IMR-90 (cell line): ENCODE data around the gene CPHXL2. TPM values are rescaled to one million over a fixed set of nuclear protein-coding genes. Genes with fewer than 3 reads are reported as not detected.

Experiments used
- ATAC-seq: fragments of 200-7000 bp; cut with Tn5 transposase; 2 replicates; pipeline ENCODE4 v1.9.1; 2020; ENCODE audit warnings: low read depth, mild to moderate bottlenecking, moderate library complexity
- BruUV-seq: library from RNA; stranded (reverse); fragments of 400-500 nt; replicated peaks from 2 replicates; lab custom pipeline; 2021; lab: Mats Ljungman, UMichigan
- CTCF ChIA-PET: fragments of 300-600 bp; formaldehyde crosslinking; extraction: SDS; loops from one replicate; lab custom pipeline; 2021; ENCODE audit warnings: antibody characterized with exemption; lab: Yijun Ruan, JAX
- POLR2A ChIA-PET: fragments of 300-600 bp; sonication (Branson Sonifier 250); formaldehyde crosslinking; loops from one replicate; lab custom pipeline; 2022; ENCODE audit warnings: antibody characterized with exemption; ENCODE audit not compliant: unreplicated experiment; lab: Charles Lee
- DNase-seq: peaks from one replicate; pipeline ENCODE4 v3.0.0; 2013
- H2AFZ ChIP-seq: replicated peaks from 2 replicates; pipeline ENCODE3; 2013; ENCODE audit warnings: low read length, mild to moderate bottlenecking; ENCODE audit not compliant: poor library complexity
- H2AK5ac ChIP-seq: 2 replicates; pipeline ENCODE4 v1.6.1; 2013; ENCODE audit warnings: low read depth, low read length, inconsistent platforms
- H2AK9ac ChIP-seq: replicated peaks from 2 replicates; pipeline ENCODE3; 2013; ENCODE audit warnings: mild to moderate bottlenecking, low read depth, low read length, moderate library complexity; ENCODE audit not compliant: poor library complexity
- H2BK120ac ChIP-seq: 2 replicates; pipeline ENCODE4 v1.6.1; 2013; ENCODE audit warnings: low read depth, low read length, inconsistent platforms
- H2BK15ac ChIP-seq: 3 replicates; pipeline ENCODE4 v1.6.1; 2013; ENCODE audit warnings: low read depth, low read length, inconsistent platforms
- H2BK20ac ChIP-seq: 2 replicates; pipeline ENCODE4 v1.6.1; 2013; ENCODE audit warnings: low read depth, mild to moderate bottlenecking, inconsistent platforms, low read length, moderate library complexity
- H2BK5ac ChIP-seq: 2 replicates; pipeline ENCODE4 v1.6.1; 2013; ENCODE audit warnings: mild to moderate bottlenecking, low read depth, low read length, inconsistent platforms; ENCODE audit not compliant: poor library complexity, severe bottlenecking
- H3K14ac ChIP-seq: replicated peaks from 2 replicates; pipeline ENCODE4 v1.6.1; 2013; ENCODE audit warnings: low read depth, low read length, inconsistent platforms
- H3K18ac ChIP-seq: 2 replicates; pipeline ENCODE4 v1.6.1; 2013; ENCODE audit warnings: low read depth, low read length, control low read depth
- H3K23ac ChIP-seq: 2 replicates; pipeline ENCODE4 v1.6.1; 2013; ENCODE audit warnings: low read depth, low read length, inconsistent platforms
- H3K27ac ChIP-seq: 2 replicates; pipeline ENCODE4 v1.5.1; 2013; ENCODE audit warnings: mild to moderate bottlenecking, control low read depth, low read length; ENCODE audit not compliant: insufficient read depth
- H3K27me3 ChIP-seq: 2 replicates; pipeline ENCODE4 v1.6.1; 2013; ENCODE audit warnings: low read length; ENCODE audit not compliant: control insufficient read depth, insufficient read depth
- H3K36me3 ChIP-seq: 2 replicates; pipeline ENCODE4 v1.6.1; 2013; ENCODE audit warnings: low read length, mixed read lengths; ENCODE audit not compliant: control insufficient read depth, insufficient read depth
- H3K4ac ChIP-seq: 2 replicates; pipeline ENCODE4 v1.6.1; 2013; ENCODE audit warnings: low read depth, low read length, inconsistent platforms
- H3K4me1 ChIP-seq: 2 replicates; pipeline ENCODE4 v1.6.1; 2013; ENCODE audit warnings: low read length, mixed read lengths; ENCODE audit not compliant: control insufficient read depth, insufficient read depth
- H3K4me2 ChIP-seq: 2 replicates; pipeline ENCODE4 v1.6.1; 2013; ENCODE audit warnings: low read depth, mild to moderate bottlenecking, control low read depth, low read length, moderate library complexity
- H3K4me3 ChIP-seq: 2 replicates; pipeline ENCODE4 v1.5.1; 2013; ENCODE audit warnings: low read depth, mild to moderate bottlenecking, control low read depth, low read length, moderate library complexity; ENCODE audit not compliant: insufficient read depth
- H3K56ac ChIP-seq: 2 replicates; pipeline ENCODE4 v1.6.1; 2013; ENCODE audit warnings: low read length, inconsistent platforms; ENCODE audit not compliant: insufficient read depth; ENCODE audit errors: extremely low read depth
- H3K79me1 ChIP-seq, 2 experiments: 2 replicates each; pipeline ENCODE4 v1.6.1; 2013; ENCODE audit warnings: low read length in 2 of 2, inconsistent platforms in 1 of 2, low read depth in 1 of 2
- H3K9ac ChIP-seq: 2 replicates; pipeline ENCODE4 v1.6.1; 2013; ENCODE audit warnings: low read depth, low read length, control low read depth
- H3K9me1 ChIP-seq: 2 replicates; pipeline ENCODE4 v1.6.1; 2013; ENCODE audit warnings: low read length, inconsistent platforms; ENCODE audit not compliant: insufficient read depth
- H3K9me3 ChIP-seq: 2 replicates; pipeline ENCODE4 v1.6.1; 2013; ENCODE audit warnings: low read length; ENCODE audit not compliant: control insufficient read depth, insufficient read depth
- H4K20me1 ChIP-seq: 2 replicates; pipeline ENCODE4 v1.6.1; 2013; ENCODE audit warnings: low read length, inconsistent platforms; ENCODE audit not compliant: insufficient read depth
- H4K5ac ChIP-seq: 2 replicates; pipeline ENCODE4 v1.6.1; 2013; ENCODE audit warnings: mild to moderate bottlenecking, low read depth, low read length, control low read depth
- H4K8ac ChIP-seq, 2 experiments: 2 replicates each; pipeline ENCODE4 v1.6.1; 2013; ENCODE audit warnings: low read depth in 2 of 2, low read length in 2 of 2, control low read depth in 1 of 2, inconsistent platforms in 1 of 2
- H4K91ac ChIP-seq: 2 replicates; pipeline ENCODE4 v1.6.1; 2013; ENCODE audit warnings: low read depth, low read length, inconsistent platforms; ENCODE audit not compliant: insufficient read depth
- CHD1 ChIP-seq: IDR thresholded peaks from 2 replicates; pipeline ENCODE4 v1.6.1; 2012; ENCODE audit warnings: low read depth, low read length, improper control_type of control experiment
- CTCF ChIP-seq: conservative IDR thresholded peaks from 2 replicates; pipeline ENCODE4 v1.5.1; 2012; ENCODE audit warnings: mild to moderate bottlenecking, low read depth, low read length, improper control_type of control experiment
- FOS ChIP-seq: fragments of 150-350 bp; IDR thresholded peaks from 2 replicates; pipeline ENCODE4 v1.6.1; 2016; ENCODE audit warnings: low read depth, low read length
- MAFK ChIP-seq: IDR thresholded peaks from 2 replicates; pipeline ENCODE4 v1.6.1; 2012; ENCODE audit warnings: low read depth, low read length, improper control_type of control experiment
- POLR2A ChIP-seq: IDR thresholded peaks from 2 replicates; pipeline ENCODE4 v1.6.1; 2012; ENCODE audit warnings: mild to moderate bottlenecking, low read depth, low read length
- RAD21 ChIP-seq: IDR thresholded peaks from 2 replicates; pipeline ENCODE4 v1.6.1; 2012; ENCODE audit warnings: low read length, improper control_type of control experiment
- RCOR1 ChIP-seq: IDR thresholded peaks from 2 replicates; pipeline ENCODE4 v1.6.1; 2012; ENCODE audit warnings: mild to moderate bottlenecking, low read length, improper control_type of control experiment; ENCODE audit not compliant: insufficient replicate concordance
- SMC3 ChIP-seq: fragments of 150-350 bp; IDR thresholded peaks from 2 replicates; pipeline ENCODE4 v1.6.1; 2016; ENCODE audit warnings: low read depth, mild to moderate bottlenecking, antibody characterized with exemption, low read length, moderate library complexity
- USF2 ChIP-seq: fragments of 150-350 bp; IDR thresholded peaks from 2 replicates; pipeline ENCODE4 v1.6.1; 2017; ENCODE audit warnings: mild to moderate bottlenecking, antibody characterized with exemption, low read length, low read depth
- WGBS, 2 experiments: methylation state at CpG; one replicate each; pipeline versions ENCODE4 v1.1.5 to v1.1.7; 2013; ENCODE audit warnings: missing lambda C conversion rate in 2 of 2; ENCODE audit not compliant: insufficient read length in 1 of 2; ENCODE audit errors: extremely low coverage in 2 of 2; 5-methylcytosine and 5-hydroxymethylcytosine counted together
- dilution Hi-C: fragments of 300-500 bp; cut with HindIII; formaldehyde crosslinking; loops from one replicate; pipeline ENCODE4 v1.14.3; 2018; ENCODE audit warnings: low sequenced_read_pairs; ENCODE audit not compliant: unreplicated experiment
- in situ Hi-C: fragments of 300-500 bp; cut with MboI; formaldehyde crosslinking; loops from 3 replicates; pipeline ENCODE4 v1.14.3; 2019; ENCODE audit warnings: low sequenced_read_pairs, inconsistent platforms, mixed read lengths
- intact Hi-C: fragments of 100-400 bp; cut with micrococcal nuclease; formaldehyde crosslinking; loops from 2 replicates; pipeline ENCODE4 v1.10.0; 2022
- polyA plus RNA-seq, 3 experiments: library from polyadenylated mRNA; depleted of rRNA; stranded (reverse); fragments of >200 nt; gene quantifications; 2 replicates each; pipeline ENCODE4 v1.2.3, GENCODE V29; 2012; ENCODE audit warnings: low replicate concordance in 1 of 3
- total RNA-seq: library from RNA; depleted of rRNA; stranded (reverse); fragments of >200 nt; gene quantifications from 2 replicates; pipeline ENCODE4 v1.2.3, GENCODE V29; 2012

The CPHXL2 gene
- total and polyA plus RNA-seq, 2 of the 4 experiments (the other 2 are of a cell fraction), result not detected

GRCh38 chr16:75622761-75623605 lies 53.8 kb downstream of the CPHXL2 start, which contains the start of gene ADAT1 (continued):
- TF ChIP-seq CTCF, result no peak
- TF ChIP-seq POLR2A, result peak; percentile 77; the same call in 1 of the 2 replicates
- TF ChIP-seq RAD21, result no peak

GRCh38 chr16:75621170-75621477 lies 55.7 kb downstream of the CPHXL2 start:
- DNase-seq, result peak; percentile 55
- Histone ChIP-seq H3K14ac (no peak overlapping the region), H2BK15ac (no peak overlapping the region), H3K9ac (no peak overlapping the region; the same call in 1 of the 2 replicates), H4K20me1 (no peaks in the 10 kb centered on the region), H4K91ac (no peak overlapping the region), H3K4me2 (no peak overlapping the region), H3K36me3 (peaks cover 25% of the 10 kb centered on the region), H4K5ac (no peak overlapping the region), H3K4me1 (peaks cover 5% of the 10 kb centered on the region), H3K4ac (no peak overlapping the region), H4K8ac (no peak overlapping the region), H3K4me3 (no peak overlapping the region), H3K9me3 (no peaks in the 10 kb centered on the region), H3K27me3 (no peaks in the 10 kb centered on the region), H2BK5ac (no peak overlapping the region), H3K56ac (no peak overlapping the region), H2AK5ac (no peak overlapping the region), H3K18ac (no peak overlapping the region), H3K27ac (no peak overlapping the region), H3K9me1 (no peaks in the 10 kb centered on the region), H3K79me1 (peaks cover 17 to 23% of the 10 kb centered on the region in 2 experiments), H2AFZ (no peak overlapping the region), H2BK120ac (no peak overlapping the region), H3K23ac (no peak overlapping the region), H2AK9ac (no peak overlapping the region), H2BK20ac (no peak overlapping the region)
- in situ Hi-C loops, result no loop called here
- no CpG with 5 or more reads among the region's 2 CpGs for WGBS, 2 experiments
- TF ChIP-seq USF2, result no peak
- no peak for TF ChIP-seq FOS
- peak; percentile 48; the same call in 1 of the 2 replicates for TF ChIP-seq SMC3
- TF ChIP-seq MAFK, result no peak
- peak; percentile 55 for TF ChIP-seq RAD21
- TF ChIP-seq RCOR1, result no peak
- TF ChIP-seq CHD1, result no peak
- TF ChIP-seq CTCF, result peak; percentile 59
- no TSS peak for BruUV-seq
- intact Hi-C loops, result loop anchor here (10.0 kb wide), 2 partner anchors 156 to 426 kb away; partner anchors contain the start of gene TMEM170A
- POLR2A ChIA-PET, result no interaction called here
- CTCF ChIA-PET, result interaction anchor here (0.5 to 1.5 kb wide), 4 partner anchors 9 to 143 kb away, joined by 3 to 5 read pairs (median 4); no protein-coding TSS in a partner anchor
- peak; percentile 24; the same call in 1 of the 2 replicates for ATAC-seq
- dilution Hi-C loops, result no loop called here
